ENCODE measurements around the gene CCHCR1. TPM values are rescaled to one million over a fixed set of nuclear protein-coding genes. Genes with fewer than 3 reads are reported as not detected.

Gene CCHCR1
- polyA plus RNA-seq, 5 donors, result 31.0 to 37.9 (median 31.8) TPM

DNA sequence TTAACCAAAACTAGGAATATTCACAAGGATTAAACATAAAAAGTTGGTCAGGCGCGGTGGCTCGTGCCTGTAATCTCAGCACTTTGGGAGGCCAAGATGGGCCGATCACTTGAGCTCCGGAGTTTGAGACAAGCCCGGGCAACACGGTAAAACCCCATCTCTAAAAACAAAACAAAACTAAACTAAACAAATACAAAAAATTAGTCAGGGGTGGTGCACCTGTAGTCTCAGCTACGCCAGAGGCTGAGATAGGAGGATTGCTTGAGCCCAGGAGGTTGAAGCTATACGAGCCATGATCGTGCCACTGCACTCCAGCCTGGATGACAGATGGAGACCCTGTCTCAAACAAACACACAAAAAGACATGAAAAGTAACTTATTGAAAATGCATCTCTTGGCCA lies 21.9 kb downstream of the CCHCR1 start:
- DNase-seq, result no peak

DNA sequence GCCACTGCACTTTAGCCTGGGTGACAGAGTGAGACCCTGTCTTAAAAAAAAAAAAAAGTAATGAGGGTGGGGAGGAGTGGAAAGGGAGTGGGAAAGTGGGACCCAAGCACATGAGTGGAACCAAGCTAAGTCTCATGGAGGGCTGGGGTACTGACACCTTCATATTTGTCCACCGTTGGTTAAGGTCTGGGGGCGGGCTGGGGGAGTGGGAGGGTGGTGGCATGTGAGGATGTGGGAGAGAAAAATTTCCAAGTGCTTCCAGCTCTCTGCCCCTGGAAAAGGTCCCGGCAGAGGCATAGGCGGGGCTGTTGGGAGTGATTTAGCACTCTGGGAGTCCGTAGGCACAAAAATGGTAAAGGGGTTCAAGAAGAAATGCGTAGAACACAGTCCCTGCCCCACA lies 24.8 kb downstream of the CCHCR1 start:
- DNase-seq, result no peak

DNA sequence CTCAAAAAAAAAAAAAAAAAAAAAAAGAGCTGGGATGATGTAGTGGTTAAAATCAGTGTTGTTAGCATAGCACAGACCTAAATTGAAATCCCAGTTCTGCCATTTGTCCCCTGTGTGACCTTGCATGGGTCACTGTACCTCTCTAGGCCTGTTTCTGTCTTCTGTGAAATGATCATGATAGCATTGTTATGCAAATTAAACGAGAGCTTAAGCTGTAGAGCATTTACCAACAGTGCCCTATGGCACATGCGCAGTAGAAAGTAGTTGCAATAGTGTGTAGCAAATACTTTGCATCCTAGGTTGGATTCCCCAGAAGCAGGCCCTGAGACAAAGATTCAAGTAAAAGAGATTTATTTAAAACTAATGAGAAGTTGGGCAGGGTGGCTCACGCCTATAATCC lies 26.0 kb downstream of the CCHCR1 start:
- DNase-seq, result no peak

DNA sequence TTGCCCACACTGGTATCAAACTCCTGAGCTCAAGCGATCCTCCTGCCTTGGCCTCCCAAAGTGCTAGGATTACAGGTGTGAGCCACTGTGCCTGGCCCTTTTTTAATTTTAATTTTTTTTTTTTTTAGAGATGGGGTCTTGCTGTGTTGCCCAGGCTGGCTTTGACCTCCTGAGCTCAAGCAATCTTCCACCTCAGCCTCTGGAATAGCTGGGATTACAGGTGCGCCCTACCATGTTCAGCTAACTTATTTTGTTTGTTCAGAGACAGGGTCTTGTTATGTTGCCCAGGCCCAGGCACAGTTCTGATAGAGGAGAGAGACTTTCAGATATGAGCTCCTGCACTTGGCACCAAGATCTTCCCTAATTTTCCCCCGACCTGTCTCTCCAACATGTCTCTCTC lies 26.9 kb downstream of the CCHCR1 start:
- DNase-seq, result no peak

DNA sequence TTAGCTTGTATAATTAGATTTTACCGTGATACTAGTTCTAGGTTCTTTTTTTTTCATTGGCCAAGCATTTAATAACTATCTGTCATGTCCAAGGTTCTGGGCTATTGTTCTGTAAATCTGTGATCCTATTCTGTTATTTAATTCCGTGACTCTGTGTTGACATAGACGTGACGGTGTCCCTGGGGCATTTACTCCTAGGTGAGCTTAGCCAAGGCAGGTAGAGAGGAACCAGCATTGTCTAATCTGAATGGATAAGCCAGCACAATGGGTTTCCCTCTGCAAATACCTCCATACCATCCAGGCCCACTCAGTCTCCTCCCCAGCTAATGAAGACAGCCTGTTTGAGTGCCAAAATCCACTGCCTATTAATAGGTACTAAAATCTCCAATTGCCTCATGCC lies 28.5 kb downstream of the CCHCR1 start:
- no peak for DNase-seq

DNA sequence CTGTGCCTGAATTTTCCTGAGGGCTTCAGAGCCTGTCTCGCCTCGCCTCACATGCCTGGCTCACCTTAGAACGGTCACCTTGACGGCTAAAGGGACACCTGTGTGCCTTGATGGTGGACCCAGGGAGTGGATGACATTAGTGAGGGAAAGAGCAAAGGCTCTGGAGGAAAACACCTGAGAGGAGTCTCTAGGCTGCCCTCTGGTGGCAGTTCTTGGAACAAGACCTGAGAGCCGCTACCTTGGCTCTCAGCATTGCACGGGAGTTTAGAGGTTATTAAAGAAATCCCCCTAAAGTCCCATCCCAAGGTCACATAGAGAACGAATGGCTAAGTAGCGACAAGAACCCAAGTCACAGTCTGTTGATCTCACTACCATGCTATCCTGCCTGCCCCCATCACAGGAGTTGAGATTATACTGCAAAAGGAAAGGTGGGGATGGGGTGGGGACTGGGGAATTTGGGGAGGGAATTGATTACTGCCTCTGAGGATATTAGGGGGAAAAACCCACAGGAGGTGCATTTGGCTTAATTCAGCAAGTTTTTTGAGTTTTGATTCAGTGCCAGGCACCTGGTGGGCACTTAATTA lies 29.4 kb downstream of the CCHCR1 start:
- peak in 1 of 2 donors; percentile 24 for DNase-seq

DNA sequence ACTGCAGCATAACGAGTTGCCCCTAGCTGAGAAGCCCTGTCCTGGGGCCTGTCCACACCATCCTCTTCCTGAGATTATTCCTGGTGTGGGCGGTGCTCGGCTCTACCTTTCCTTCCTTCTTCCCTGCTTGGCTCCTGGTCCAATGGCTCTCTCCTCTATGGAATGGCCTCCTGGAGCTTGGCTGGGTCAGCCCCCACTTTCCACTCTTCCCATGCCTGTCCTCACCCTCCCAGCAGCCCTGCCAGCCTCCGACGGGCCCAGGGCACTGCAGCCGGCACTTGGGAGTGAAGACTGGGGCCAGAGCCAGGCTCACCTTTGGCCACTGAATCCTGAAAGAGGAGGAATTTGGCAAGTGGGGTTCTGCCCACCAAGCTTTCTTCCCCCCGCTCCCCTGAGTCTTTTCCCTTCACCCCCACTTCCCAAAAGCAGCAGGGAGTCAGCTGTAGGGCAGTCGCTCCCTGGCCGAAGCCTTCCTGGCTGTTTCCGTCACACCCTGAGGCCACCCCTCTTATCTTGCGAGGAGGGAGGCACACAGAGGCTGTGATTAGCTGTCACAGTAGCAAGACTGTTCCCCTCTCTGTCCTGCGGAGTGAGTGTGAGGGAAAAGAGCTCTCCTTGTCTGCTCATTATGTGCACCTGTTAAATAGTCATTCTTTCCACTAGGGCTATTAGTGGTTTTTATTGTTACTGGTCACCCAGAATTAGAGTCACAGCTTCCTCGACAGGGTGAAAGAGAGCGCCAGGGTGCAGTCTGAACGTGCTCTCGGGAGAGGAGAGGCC lies 31.0 kb downstream of the CCHCR1 start:
- DNase-seq, result no peak

DNA sequence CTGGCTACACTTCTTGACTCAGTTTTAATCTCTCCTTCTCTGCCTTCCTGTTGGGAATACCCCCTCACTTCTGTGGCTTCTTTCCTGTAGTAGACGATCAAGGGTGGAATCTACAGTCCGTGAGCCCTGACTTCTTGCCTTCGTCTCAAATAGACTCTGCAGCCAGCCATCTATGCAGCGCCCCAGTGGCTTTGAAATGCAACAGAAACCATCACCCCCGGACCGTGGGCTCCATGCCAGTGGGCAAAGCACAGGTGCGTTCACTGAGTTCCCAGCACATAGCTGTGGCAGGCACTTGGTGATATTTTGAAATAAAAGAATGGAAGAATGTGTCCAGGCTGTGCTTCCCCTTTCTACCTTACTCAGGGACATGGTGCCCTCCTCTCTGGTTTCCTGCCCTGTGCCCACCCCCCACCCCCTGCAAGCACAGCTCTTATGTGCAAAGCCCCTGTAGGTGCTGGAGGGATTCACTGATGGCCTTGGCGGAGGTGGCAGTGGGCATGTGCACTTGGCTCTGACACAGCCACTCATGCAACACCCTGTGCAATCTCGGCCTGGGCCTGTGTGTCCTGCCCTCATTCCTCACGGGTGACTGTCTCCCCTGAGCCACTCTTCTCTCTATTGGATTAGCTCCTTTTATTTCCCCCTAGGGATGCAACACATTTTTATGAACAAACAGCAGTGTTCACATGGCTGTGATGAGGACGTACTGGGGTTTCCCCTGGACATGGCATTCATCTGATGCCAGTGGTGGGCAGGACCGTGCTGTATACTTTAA lies 31.8 kb downstream of the CCHCR1 start:
- no peak for DNase-seq

DNA sequence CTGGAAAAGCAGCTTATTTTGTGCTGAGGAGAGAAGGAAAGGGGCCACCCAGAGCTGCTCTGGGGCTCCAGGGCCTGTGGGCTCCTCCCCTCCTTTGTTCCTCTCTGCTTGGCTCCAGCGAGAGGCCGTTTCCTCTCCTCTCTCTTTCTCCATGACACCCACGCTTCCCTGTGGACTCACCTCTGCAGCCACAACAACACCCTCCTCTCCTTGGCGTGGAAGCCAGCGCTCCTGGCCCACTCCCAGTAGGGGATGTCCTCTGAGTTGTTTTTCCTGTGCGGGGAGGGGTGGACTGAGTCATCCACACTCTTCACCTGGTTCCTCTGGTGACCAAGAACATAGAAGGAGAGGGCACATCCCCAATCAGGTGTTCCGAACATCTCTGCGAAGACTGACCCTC lies 32.4 kb downstream of the CCHCR1 start:
- no peak for DNase-seq

DNA sequence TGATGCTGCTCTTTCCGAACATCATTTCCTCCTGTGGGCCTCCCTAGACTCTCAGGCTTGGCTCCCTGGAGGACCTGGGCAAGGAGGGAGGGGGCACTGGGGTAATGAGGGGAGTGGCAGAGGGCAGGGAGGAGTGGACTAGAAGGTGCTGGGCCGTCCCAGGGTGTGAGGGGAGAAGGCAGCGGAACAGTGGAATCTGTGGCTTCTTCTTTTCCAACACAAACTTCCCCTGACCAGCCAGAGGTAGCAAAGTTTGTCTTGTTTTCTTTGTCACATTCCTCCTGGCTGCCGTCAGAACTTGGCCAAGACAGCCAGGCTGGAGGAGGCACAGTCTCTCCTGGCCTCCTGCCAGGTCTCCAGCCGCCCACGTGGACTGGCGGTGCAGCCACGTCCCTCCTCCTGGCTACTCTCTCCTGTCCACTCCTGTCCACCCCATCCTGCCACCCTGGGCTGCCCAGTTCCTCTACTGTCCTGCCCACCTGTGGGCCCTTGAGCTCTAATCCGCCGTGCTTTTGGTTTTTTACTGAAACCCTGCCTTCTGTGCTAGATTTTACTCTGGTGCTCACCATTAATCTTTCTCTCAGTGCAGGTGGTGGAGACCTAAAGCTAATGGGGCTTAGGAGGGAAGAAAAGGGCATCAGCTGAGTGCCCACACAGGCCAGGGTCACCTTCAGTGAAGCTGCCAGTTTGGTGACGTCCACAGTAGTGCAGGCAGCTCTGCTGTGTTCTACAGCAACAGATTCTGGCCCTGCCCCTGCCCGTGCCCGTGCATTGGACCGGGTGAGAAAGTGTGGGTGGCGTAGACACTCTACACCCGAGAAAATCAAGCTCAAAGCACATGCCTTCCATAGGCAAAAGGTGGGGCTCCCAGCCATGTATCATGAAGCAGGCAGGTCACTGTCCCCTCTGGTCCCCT lies 34.6 kb downstream of the CCHCR1 start:
- peak in 1 of 2 donors; percentile 81 for DNase-seq

DNA sequence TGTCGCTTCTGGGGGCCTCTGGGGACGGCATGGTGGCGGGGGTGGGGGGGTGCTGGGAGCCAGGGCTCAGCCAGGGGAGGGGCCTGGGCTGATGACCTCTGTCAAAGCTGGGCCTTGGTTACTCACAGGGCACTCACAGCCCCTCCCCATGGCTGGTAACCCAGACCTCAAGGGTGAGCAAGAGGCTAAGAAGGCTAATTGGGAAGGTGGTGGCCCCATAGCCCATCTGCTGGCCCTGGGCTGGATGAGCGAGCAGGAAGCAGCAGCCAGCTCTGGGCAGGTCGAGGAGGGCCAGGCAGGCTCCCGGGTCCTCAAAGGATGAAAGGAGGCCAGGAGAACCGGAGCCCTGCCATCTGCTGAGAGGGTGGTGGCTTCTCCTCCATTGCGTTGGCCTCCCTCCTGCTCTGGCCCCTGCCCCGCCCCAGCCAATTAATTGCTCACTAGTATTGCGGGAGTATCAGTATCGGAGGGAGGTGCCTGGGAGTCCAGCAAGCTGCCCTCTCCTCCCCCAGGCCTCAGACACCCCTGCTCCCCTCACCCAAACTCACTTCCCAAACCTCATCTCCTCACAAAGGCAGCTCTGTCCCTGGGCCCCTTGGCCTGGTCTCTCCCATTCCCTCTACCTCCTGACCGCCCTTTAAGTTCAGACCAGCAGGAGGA lies 36.3 kb downstream of the CCHCR1 start:
- no peak for DNase-seq

DNA sequence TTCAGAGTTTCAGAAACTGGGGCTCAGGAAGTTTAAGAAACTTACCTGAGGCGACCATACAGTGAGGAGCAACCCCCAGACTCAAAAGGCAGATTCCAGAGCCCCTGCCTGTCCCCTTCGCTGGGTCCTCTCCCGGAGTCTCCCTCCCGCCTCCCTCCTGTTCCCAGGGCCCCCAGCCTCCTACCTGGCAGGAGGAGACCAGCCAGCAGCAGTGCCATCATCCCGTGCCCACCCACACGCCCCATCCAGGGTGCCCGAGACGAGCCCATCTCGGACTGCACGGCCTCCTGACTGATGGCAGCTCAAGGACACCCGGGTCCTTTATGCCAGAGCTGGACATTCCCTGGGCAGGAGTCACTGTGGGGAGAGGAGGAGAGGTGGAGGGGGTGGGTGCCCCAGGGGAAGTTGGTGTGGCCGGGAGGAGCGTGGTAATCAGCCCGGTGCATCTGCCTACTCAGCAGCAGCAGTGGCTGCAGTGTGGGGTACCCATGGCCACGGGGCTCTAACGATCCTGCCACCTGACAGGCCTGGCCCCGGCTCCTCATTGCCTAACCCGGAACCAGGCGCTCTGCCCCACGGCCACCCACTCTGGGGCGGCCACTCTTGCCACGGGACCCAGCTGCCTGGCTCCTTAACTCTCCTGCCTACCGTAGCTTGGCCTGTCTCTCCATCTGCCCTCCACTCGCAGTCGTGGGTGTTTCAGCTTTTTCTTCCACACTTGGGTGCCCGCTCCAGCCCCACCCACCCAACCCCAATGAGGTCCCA lies 37.3 kb downstream of the CCHCR1 start, which contains the start of gene CDSN:
Gene CDSN, minus strand, starts transcription at position 296 of the 765 bp plus-strand sequence. Its CDS starts 27 bp downstream, at position 269.
- no peak for DNase-seq

DNA sequence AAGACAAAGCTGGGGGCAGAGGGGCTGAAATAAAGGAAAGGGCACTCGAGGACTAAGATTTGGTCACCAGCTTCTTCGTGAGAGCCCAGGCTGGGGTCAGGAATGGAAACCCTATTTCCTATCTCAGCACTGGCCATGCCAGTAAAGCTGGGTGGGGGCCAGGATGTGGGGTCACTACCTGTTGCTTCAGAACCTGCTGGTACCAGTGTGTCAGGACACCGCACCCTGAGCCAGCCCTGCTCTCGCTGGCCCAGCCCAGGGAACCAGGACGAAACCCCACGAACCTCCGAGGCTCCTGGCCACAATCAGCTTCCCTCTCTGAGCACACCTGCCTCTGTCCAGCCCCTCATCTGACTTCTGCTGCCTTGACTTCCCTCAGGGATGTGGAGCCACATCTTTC lies 39.4 kb downstream of the CCHCR1 start:
- no peak for DNase-seq

DNA sequence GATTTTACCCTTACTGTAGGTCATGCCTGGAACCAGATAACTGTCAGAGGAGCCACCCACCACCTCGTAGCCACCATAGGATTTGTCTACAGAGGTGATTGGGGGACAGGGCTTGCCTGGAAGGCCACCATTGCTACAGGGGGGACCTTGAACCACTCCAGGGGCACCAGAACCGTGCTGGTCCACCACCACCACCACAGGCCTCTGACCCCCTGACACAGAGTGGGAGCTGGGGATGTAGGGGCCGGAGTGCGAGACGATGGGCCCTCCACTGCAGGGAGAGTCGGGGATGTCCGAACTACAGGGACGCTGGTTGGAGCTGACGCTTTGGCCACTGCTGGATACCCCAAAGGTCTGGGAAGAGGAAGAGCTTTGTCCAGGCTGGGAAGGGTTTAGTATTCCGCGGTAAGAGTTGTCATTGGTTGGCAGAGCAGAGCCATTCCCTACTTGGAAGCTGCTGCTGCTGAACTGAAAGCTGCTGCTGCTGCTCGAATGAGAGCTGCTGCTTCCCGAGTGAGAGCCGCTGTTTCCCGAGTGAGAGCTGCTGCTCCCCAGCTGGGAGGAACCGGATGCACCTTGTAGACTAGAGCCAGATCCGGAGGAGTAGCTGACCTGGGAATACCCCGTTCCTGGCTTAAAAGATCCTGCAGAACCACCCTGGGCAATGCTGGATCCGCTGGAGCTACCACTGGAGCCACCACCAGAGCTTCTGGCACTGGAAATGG lies 40.8 kb downstream of the CCHCR1 start:
- no peak for DNase-seq

DNA sequence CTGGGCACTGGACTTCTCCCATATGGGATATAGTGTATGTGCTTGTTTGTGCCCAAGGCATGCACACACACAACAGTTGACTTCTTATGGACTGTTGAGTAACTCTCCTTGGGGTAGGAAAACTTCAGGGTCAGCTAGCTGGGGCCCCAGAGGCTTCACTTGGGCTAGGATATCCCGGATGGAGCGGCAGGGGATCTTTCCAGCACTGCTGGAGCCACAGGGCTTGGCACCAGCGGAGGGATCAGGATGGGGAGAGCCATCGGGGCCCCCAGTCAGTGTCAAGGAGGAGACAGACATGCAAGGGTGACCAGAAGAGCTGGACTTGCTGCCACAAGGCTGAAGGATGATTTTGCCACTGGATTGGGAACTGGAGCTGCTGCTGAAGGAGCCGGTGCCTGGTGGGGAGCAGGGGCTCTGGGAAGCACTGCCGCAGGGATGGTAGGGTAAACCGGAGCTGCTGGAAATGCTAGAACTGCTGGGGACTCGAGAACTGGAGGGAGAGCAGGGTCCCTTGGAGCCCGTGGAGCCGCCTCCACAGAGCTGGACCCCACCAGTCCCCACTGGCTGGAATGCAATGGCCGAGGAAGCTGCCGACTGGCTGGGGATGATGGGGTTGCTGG lies 41.6 kb downstream of the CCHCR1 start:
- DNase-seq, result no peak

DNA sequence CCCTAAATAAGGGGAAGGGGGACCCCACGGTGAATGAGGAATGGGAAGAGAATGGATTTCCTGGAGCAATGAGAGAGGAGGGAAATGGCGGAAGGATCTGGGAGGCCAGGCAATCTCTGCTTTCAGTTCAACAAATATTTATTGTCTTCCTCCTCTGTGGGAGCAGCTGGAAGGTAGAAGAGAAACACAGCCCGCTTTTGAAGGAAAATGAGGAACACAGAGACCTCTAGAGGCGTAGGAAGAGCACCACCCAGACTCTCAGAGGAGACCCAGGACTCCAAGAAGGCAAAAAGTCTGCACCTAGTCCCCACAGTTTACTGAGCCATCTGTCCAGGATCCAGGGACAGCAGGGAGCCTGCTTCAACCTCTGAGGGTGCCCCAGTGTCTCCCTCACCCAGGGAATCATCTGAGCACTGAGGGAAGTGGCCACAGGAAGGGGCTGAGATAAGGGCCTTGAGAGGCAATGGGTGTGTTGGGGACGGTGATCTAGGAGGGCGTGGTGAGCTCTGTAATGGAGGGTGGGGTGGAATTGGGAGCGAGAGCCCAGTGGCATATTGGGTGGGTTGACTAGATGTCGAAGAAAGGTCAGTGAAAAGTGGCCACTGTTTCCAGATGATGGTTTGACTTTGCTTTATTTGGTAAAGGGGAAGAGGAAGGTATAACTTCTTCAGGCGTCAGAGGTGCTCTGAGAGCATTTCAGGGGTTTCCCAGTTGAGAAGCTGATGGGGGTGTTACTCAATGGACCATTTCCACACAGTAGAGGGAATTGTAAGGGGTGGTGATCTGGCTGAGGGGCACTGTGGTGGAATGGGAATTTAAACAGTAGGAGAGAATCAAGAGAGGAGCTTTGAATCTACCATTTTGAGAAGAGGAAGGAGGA lies 42.4 kb downstream of the CCHCR1 start:
- no peak for DNase-seq

DNA sequence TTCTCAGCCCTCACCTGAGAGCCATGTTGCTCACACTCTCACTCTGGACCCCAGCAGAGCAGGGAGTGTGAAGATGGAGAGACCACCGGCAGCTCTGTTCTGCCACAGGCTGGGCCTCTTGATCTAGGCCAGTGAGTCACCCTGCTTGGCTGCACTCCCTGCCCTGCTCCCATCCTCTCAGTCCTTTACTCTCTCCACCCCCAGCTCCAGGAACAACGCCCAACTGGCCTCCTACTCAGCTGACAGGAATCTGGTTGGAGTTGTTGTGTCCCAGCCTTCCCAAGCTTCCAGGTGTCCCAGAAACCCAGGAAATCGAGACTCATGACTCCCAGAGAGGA lies 43.1 kb downstream of the CCHCR1 start, which contains the start of gene PSORS1C1:
Gene PSORS1C1, plus strand, starts transcription at position 260 of the 338 bp plus-strand sequence. CDS start 14,833 bp downstream, outside the sequence.
- no peak for DNase-seq

Data from right lung (tissue), 5 donors.